KBM-7 (cell line): Measurements from ENCODE around the gene TRAF7.
A peak's percentile ranks its signal among the peaks of the same experiment; 100 is the strongest.
"Not testable (repeated sequence)": the region's sequence is repeated elsewhere in the genome, so short reads cannot be mapped to it uniquely, and the experiment has no call there.

ENCODE experiments used
- DNase-seq: peaks from one replicate; pipeline ENCODE4 v3.0.0-alpha.2; 2015
- in situ Hi-C: fragments of 300-500 bp; cut with MboI; formaldehyde crosslinking; loops from 2 replicates; pipeline ENCODE4 v1.14.3; 2020; ENCODE audit warnings: low sequenced_read_pairs, low pct_unique_long_range_greater_than_20kb, mixed read lengths

The TRAF7 gene

GRCh38 chr16:2155091-2155950 lies at the start of gene TRAF7:
Gene TRAF7 (plus strand): TSS chr16:2155782. CDS start chr16:2163921, 8,139 bp downstream.
- in situ Hi-C loops: loop anchor here (10.0 kb wide), 1 partner anchor 59 kb away; the partner anchor contains the start of genes BRICD5 and PGP
- peak; percentile 100 for DNase-seq

- DNase-seq, in situ Hi-C loops: not testable (repeated sequence)
Measured at GRCh38 chr16:2106211-2106610, 49.4 kb upstream of the TRAF7 start.

- in situ Hi-C loops, DNase-seq: not testable (repeated sequence)
Measured at GRCh38 chr16:2107121-2107790, 48.3 kb upstream of the TRAF7 start.

- in situ Hi-C loops, DNase-seq: not testable (repeated sequence)
Measured at GRCh38 chr16:2107791-2108125, 47.8 kb upstream of the TRAF7 start.

GRCh38 chr16:2108446-2109270 lies 46.9 kb upstream of the TRAF7 start:
- DNase-seq, in situ Hi-C loops: not testable (repeated sequence)

GRCh38 chr16:2109271-2109580 lies 46.4 kb upstream of the TRAF7 start:
- in situ Hi-C loops: not testable (repeated sequence)

GRCh38 chr16:2109872-2110271 lies 45.7 kb upstream of the TRAF7 start:
- in situ Hi-C loops: not testable (repeated sequence)

More at GRCh38 chr16:2109271-2109580, 46.4 kb upstream of the TRAF7 start:
- DNase-seq: not testable (repeated sequence)

GRCh38 chr16:2110332-2111008 lies 45.1 kb upstream of the TRAF7 start:
- in situ Hi-C loops, DNase-seq: not testable (repeated sequence)

More at GRCh38 chr16:2109872-2110271, 45.7 kb upstream of the TRAF7 start:
- not testable (repeated sequence) for DNase-seq

GRCh38 chr16:2111009-2111353 lies 44.6 kb upstream of the TRAF7 start:
- DNase-seq, in situ Hi-C loops: not testable (repeated sequence)

- DNase-seq, in situ Hi-C loops: not testable (repeated sequence)
Measured at GRCh38 chr16:2111412-2112335, 43.9 kb upstream of the TRAF7 start.

GRCh38 chr16:2112539-2113106 lies 43.0 kb upstream of the TRAF7 start:
- in situ Hi-C loops, DNase-seq: not testable (repeated sequence)

GRCh38 chr16:2114225-2114624 lies 41.4 kb upstream of the TRAF7 start:
- in situ Hi-C loops, DNase-seq: not testable (repeated sequence)

GRCh38 chr16:2114885-2115590 lies 40.5 kb upstream of the TRAF7 start:
- DNase-seq, in situ Hi-C loops: not testable (repeated sequence)

GRCh38 chr16:2115591-2115973 lies 40.0 kb upstream of the TRAF7 start:
- no peak for DNase-seq
- in situ Hi-C loops: no loop called here

GRCh38 chr16:2116428-2116827 lies 39.2 kb upstream of the TRAF7 start:
- DNase-seq, in situ Hi-C loops: not testable (repeated sequence)

GRCh38 chr16:2117341-2117740 lies 38.2 kb upstream of the TRAF7 start:
- in situ Hi-C loops, DNase-seq: not testable (repeated sequence)
